CD4-positive, alpha-beta T cell treated with Interleukin-10 for 1 hour (primary cell): ENCODE data around the gene AR.
"Not testable (repeated sequence)": the region's sequence is repeated elsewhere in the genome, so short reads cannot be mapped to it uniquely, and the experiment has no call there.

Source experiments
- DNase-seq: peaks from one replicate; pipeline ENCODE4 v3.0.0-alpha.2; 2020

AR gene

GRCh38 chrX:67570839-67571238 lies 27.0 kb downstream of the AR start:
- DNase-seq, result no peak

GRCh38 chrX:67574696-67575095 lies 30.9 kb downstream of the AR start:
- no peak for DNase-seq

DNA sequence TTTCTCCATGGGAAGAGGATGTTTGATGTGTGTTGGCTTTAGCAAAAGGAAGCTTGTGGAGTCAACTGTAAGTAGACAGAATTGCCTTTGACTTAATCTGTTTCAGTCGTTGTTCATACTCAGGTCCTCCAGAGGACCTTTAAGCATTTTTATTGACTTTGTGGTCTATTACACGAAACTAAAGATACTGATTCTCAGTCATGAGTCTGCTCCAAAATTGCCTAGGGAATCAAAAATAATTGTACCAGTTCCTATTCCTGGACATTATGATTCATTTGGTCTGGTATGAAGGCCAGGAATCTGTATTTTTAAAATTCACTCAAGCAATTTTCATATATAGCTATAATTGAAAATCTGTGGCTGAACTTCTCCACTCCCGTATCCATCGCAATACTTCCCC lies 38.6 kb downstream of the AR start:
- DNase-seq, result no peak

DNA sequence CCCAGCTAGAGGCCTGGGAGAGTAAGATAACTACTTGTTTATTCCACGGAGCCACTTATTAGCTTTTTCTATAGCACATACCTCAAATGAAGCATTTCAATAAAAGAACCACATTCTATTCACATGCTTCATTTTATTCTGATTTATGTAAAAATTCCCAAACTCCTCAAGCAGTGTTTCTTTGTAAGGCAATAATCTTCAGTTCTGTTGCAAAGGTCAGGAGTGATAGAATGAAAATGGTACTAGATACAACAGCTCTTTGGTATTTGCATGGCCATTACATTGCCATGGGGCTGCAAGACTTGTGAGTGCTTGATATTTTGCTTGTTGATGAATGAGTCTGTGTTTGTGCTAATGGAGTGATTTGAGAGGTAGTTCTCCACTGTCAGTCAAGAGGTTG lies 39.4 kb downstream of the AR start:
- no peak for DNase-seq

DNA sequence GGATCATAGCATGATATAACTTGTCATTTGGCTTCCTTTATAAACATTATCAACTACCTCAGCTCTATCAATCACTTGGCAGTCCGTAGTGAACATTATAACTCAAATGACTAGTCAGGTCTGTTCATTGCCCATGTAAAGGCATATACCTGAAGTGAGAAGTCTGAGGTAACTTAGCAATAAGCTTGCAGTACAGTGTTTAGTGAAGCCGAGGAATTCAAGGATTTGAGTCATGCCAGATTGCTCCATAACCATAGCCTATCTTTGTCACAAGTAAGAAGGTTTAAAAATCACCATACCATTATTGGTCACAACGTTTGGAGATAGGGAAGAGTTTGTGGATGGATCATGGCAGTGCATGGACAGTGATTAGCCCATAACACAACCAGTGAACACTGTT lies 41.6 kb downstream of the AR start:
- DNase-seq, result no peak

DNA sequence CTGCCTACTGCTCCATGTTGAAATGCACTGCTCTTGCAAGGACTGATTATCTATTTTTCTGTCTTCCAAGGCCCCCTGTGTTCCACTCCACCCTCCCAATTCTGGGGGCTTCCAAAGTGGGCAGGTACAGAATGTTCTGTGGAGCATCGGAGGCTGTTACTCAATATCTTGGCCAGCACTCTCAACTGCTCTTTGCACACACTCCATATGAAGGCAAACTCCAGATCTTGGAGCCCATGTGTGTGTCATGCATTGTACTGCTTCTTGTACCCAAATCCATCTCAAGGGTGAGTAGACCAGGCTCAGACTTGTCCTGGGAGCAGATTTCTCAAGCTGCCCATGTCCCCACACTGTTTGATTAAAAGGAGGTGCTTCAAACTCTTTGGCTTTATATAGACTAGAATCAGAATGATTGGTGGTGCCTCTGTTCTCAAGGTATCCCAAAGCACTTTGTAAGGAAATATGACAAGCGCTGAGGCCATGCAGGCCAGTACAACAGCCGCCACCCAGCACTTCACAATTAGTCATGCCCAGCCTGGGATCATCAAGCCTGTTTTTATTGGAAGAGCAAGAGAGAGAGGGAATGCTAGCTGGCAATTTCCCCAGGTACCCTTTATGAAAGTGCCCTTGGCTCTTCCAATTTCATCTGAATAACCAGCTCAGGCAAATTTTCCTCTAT lies 44.3 kb downstream of the AR start:
- no peak for DNase-seq

DNA sequence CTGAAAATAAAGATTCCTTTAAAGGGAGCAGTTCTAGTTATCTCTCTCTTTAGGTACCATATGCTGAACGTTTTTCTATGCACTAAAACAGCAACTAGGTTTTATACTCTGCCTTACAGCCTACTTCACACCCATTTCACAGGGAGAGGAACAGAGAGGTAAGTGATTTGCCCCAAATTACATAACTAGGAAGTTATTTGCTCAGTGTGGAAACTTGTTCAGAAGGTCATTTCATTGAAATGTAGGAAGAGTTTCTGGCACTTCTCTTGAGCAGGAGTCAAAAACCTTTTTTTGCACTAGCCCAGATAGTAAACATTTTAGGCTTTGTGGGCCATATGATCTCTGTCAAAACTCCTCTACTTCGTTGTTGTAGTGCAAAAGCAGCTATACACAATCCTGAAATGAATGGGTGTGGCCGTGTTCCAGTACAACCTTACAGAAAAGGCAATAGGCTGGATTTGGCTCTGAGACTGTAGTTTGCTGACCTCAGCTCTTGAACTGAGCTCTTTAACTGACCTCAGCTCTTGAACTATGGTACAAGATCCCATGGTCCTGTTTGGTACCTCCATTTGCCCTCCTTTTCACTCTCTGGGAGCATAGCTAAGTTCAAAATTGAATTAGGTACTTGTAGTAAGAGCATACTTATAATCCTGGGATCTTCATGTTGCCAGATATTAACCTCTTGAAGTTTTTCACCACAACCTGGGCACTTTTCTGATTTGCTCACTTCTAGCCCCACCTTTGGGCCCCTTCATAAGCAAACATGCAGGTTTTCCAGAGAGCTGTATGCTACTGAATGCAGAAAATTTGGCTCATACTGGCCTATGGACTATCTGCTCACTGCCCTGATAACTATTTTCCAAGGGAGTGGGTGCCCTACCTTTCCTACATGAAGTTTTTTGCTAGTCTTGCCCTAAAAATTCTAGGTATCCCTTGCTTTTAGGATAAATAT lies 53.3 kb downstream of the AR start:
- DNase-seq, result no peak

- no peak for DNase-seq
Observed at GRCh38 chrX:67599532-67599931, 55.7 kb downstream of the AR start.

- no peak for DNase-seq
Observed at GRCh38 chrX:67601771-67602170, 58.0 kb downstream of the AR start.

GRCh38 chrX:67604979-67605703 lies 61.3 kb downstream of the AR start:
- no peak for DNase-seq

- no peak for DNase-seq
Observed at GRCh38 chrX:67607466-67607865, 63.6 kb downstream of the AR start.

- DNase-seq, result no peak
Observed at GRCh38 chrX:67610282-67610681, 66.5 kb downstream of the AR start.

GRCh38 chrX:67612231-67612630 lies 68.4 kb downstream of the AR start:
- DNase-seq, result no peak

GRCh38 chrX:67613366-67613765 lies 69.5 kb downstream of the AR start:
- DNase-seq, result no peak

GRCh38 chrX:67613996-67614395 lies 70.2 kb downstream of the AR start:
- no peak for DNase-seq

GRCh38 chrX:67614423-67614822 lies 70.6 kb downstream of the AR start:
- no peak for DNase-seq

DNA sequence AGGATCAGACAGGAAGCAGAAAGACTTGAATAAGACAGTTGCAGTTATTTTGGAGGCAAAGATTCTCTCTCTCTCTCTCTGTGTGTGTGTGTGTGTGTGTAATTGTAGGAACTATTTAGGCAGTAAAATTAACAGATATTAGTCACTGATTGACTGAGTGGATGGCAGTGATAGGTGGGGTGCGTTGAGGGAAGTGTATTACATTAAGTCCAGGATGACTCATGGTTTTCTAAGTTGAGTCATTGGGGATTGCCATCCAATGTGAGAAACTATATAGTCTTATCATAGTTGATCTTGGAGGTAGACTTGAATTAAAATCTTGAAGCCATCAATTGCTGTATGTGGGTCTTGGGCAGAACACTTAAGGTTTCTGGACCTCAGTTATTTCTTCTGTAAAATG lies 75.4 kb downstream of the AR start:
- no peak for DNase-seq

GRCh38 chrX:67622053-67622585 lies 78.3 kb downstream of the AR start:
- no peak for DNase-seq

DNA sequence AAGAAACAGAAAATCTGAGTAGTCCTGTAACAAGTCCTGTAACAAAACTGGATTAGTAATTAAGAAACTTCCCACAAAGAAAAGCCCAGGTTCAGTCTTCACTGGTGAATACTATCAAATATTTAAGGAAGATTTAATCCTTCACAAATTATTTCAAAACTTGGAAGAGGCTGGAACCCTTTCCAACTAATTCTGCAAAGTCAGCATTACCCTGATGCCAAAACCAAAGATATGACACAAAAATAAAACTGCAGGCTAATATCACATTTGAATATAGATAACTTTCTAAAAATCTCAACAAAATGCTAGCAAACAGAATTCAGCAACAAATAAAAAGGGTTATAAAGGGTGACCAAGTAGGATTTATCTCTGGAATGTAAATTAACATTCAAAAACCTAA lies 80.5 kb downstream of the AR start:
- no peak for DNase-seq

DNA sequence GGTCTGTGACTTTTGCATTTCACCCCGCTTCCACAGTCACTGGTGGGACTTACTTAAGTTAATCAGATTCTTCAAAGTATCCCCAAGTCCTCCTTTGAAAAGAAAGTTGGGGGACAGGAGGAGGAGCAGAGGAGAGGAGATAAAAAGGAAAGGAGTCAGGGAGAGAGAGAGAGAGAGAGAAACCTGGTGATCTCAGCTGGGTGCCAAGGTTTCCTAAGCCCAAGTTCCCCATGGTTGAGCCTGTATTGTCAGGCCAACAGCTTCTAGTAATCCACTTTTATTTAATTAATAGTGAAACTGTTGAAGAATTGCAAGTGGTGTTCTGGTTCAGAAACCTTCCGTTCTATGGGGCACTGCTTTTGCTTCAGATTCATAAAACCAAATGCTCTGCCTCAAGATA lies 91.6 kb downstream of the AR start:
- no peak for DNase-seq

- DNase-seq, result no peak
Observed at GRCh38 chrX:67636532-67636931, 92.7 kb downstream of the AR start.

DNA sequence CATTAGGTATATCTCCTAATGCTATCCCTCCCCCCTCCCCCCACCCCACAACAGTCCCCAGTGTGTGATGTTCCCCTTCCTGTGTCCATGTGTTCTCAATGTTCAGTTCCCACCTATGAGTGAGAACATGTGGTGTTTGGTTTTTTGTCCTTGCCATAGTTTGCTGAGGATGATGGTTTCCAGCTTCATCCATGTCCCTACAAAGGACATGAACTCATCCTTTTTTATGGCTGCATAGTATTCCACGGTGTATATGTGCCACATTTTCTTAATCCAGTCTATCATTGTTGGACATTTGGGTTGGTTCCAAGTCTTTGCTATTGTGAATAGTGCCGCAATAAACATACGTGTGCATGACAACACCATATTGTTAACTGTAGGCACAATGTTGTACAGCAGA lies 93.5 kb downstream of the AR start:
- DNase-seq, result not testable (repeated sequence)

DNA sequence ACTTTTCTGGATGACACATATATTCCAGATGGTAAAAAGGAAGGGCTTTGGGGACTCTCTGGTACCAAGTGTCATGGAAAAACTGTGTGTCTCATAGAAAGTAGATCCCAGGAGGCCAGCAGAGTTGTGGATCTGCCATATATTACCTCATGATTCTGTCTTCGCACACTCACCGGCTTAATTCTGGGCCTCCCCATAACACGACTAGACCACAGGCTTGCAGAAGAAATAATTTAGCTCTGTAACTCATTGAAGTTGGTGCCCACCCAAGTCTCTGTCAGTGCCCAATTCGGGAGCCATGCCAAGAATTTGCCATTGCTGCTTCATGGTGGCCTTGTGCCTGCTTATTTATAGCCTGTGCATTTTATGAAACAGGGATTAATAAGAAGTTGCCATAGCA lies 104.5 kb downstream of the AR start:
- no peak for DNase-seq
